ENCODE results near the gene GXYLT2.

DNA sequence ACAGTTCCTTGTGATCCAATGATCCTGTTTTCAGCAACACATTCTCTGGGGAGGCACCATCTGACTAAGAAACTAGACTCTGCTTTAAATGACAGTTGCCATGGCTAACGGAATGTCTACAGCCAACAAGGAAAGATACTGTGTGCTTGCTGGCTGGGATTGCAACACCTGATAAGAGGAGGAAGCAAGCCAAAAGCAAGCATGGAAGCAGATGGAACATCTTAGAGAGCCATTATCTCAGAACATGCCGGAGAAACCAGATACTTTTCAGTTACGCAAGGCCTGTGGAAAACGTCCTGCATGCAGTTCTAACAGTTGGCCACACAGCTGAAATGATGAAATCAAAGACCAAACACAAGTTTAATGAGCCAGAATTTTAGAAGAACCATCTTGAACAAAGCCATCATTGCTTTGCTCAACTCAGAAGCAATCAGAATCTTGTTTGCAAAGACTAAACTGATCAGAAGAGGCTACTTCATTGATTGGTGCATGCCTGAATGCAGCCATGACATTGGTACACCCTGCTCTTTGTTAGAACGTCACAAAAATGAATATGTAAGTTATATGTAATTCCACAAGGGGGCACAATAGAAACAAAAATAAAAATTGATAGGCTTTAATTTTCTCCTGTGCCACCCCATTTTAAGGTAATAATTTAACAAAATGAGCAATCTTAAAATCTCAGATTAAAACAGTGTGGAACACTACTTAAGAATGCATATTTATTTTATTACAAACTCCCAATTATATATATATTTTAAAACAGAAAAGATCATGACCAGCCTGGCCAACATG lies 50.8 kb downstream of the GXYLT2 start:
- TF ChIP-seq, protein P1, sequence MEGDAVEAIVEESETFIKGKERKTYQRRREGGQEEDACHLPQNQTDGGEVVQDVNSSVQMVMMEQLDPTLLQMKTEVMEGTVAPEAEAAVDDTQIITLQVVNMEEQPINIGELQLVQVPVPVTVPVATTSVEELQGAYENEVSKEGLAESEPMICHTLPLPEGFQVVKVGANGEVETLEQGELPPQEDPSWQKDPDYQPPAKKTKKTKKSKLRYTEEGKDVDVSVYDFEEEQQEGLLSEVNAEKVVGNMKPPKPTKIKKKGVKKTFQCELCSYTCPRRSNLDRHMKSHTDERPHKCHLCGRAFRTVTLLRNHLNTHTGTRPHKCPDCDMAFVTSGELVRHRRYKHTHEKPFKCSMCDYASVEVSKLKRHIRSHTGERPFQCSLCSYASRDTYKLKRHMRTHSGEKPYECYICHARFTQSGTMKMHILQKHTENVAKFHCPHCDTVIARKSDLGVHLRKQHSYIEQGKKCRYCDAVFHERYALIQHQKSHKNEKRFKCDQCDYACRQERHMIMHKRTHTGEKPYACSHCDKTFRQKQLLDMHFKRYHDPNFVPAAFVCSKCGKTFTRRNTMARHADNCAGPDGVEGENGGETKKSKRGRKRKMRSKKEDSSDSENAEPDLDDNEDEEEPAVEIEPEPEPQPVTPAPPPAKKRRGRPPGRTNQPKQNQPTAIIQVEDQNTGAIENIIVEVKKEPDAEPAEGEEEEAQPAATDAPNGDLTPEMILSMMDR (IDR thresholded peaks at IDR 0.05): peak; percentile 60 to 88 (median 87)
- TF ChIP-seq EP300 (IDR thresholded peaks at IDR 0.05): no peak

Data from sigmoid colon (tissue), 4 donors.